CD4-positive, alpha-beta T cell treated with Interleukin-15 for 1 hour (primary cell): ENCODE results near the gene PLAC9.

Experiments used
- DNase-seq: peaks from one replicate; pipeline ENCODE4 v3.0.0-alpha.2; 2020

Gene PLAC9

DNA sequence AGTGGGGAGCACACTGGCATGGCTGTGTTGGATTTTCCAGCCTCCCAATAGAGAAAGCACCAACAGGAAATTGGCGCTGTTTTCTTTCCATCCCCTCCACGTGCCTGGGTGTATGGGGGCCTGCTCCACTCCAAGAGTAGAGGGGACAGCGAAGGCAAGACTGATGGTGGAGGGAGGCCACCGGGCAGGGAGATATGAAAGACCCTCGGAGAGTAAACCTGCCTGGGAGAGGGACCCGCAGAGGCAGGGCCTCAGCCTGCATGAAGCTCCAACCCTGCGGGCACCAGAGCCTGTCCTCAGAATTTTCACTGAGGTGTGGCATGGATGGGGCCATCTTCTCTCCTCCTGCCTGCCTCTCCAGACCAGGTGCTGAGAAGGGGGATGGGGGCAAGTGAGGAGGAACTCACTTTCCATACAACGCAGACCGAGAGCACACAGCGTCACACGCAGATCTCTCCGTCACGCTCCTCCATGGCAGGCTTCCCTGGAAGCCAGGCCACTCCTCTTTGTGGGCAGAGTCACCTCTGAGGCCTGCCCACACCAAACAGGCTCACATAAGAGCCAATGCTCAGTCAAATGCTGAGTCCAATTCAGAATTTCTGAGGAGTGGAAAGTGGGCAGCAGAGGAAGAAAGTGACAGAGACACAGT, 54.0 kb downstream of the PLAC9 start:
- peak; percentile 43 for DNase-seq

DNA sequence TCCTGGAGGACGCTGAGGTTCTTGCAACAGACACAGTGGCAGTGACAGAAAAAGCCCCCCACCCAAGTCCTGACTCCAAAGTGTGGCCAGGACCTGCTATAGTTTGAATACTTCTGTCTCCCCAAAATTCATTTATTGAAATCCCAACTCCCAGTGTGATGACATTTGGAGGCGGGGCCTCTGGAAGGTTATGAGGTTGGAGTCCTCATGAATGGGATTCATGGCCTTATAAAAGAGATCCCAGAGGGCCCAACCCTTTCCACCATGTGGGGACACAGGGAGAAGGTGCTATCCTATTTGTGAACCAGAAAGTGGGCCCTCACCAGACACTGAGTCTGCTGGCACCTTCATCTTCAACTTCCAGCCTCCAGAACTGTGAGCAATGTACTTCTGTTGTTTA, 54.5 kb downstream of the PLAC9 start:
- no peak for DNase-seq

DNA sequence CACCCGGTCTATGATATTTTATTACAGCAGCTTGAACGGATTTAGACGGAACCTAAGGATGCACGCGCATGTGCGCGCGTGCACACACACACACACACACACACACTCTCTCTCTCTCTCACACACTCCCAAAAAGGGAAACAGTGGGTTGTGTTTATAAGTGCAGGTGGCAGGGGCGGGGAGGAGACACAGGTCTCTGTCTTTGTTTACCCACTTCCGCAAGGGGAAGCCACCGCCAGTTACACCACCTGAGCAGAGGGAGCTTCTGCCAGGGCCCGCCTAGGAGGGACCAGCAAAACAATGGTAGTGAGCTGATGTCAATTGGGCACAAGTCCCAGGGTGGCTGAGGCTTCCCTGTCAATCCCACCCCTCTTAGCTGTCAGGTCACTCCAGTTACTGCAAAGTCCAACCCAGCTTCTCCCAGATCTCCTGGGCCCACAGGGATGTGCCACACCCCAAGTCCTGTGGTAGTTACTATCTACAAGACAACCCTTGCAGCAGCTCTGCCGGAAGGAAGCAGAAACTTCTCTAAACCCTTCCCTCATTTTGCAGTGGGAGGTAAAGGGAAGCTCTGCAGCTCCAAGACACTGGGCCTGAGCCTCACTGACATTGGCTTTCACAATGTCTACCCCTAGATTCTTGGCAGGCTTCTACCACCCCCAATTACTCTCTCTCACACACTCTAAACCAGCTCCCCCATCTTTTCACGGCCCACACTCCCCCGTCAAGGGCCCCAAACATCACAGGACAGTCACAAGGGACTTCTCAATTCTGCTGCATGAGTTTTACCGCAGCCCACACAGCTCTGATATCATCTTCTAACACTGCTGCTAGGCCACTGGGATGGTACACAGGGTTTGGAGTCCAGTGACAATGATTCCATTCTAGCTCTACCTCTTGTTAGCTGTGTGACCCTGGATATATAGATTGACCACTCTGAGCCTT, 55.2 kb downstream of the PLAC9 start:
- DNase-seq = peak; percentile 85

DNA sequence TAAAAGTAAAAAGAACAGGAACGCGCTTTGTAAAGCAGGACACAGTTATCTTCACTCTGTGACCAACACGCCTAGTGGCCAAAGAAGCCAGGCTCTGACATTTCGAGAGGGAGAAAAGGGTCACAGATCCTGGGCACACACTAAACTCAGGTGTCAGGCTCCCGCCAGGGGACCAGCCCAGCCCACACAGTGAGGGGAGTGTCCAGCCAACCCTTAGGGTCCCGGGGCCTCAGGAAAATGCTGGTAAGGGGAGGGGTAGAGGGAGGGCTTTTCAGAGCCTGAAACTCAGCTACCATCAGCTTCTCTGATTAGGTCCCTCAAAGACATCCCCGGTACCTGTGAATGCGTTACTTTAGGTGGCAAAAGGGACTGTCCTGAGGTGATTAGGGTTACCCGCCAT, 56.2 kb downstream of the PLAC9 start:
- no peak for DNase-seq

GRCh38 chr10:80191589-80192270, 59.2 kb downstream of the PLAC9 start:
- DNase-seq = peak; percentile 33

DNA sequence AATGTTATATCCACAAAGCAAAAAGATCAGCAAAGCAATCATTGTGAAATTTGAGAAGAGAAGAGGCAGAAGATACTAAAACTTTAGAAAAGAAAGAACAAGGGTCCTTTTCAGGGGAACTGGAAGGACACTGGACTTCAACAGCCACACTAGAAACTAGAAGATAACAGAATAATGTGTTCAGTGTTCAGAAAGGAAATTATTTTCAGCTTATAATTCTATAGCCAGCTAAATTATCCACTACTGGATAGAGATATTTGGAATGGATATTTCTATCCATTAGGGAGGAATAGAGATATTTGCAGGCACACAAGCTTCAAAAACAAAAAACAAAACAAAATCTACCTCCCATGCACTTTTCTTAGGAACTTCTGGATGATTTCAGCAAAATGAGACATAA, 60.0 kb downstream of the PLAC9 start:
- no peak for DNase-seq

DNA sequence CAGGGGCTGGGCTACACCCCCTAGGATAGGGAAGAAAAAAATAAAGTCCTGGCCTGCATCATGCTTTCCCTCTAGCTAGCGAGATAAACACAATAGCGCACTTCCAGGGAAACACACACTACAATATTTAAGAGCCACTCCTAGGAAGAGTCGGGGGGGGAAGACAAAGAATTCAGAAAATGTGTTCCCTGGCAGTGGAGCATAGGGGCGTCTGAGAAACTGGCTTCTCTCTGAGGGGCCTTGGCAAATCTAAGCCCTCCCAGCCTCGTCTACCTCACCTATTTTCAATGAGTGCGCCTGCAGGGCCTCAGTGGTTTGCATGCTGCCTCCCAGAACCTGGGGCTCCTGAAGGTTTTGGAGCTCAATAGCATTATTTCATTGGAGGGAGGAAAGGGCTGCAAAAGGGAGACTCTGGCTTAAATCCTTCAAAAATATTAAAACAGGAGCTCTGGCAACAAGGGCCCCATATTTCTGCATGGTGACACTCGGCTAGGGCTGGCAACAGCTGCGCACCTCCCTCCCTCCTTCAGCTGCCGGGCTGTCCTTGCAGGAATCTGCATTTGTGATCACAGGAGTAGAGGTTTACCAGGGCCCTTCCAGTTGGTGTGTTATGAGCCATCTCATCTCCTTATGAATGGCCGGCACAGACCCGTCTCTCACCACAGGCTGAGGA, 62.0 kb downstream of the PLAC9 start:
- no peak for DNase-seq
